Measurements from ENCODE around the gene EIF4H. TPM values are rescaled to one million over a fixed set of nuclear protein-coding genes. Genes with fewer than 3 reads are reported as not detected.
A peak's percentile ranks its signal among the peaks of the same experiment; 100 is the strongest.

Gene EIF4H
- total RNA-seq, 1 donor from 2014 or later = 361 TPM

GRCh38 chr7:74183653-74184450 lies 9.7 kb downstream of the EIF4H start:
- Mint-ChIP-seq H3K4me3 (ENCODE audit: unreplicated experiment) (no peak overlapping the region), H3K27me3 (ENCODE audit: low read depth, unreplicated experiment) (no peaks in the 10 kb centered on the region), H3K36me3 (ENCODE audit: low read depth, unreplicated experiment) (peaks cover 27% of the 10 kb centered on the region), H3K27ac (ENCODE audit: unreplicated experiment) (peak overlapping the region; percentile 2), H3K4me1 (ENCODE audit: low read depth, unreplicated experiment) (peaks cover 45% of the 10 kb centered on the region), H3K9me3 (ENCODE audit: unreplicated experiment) (no peaks in the 10 kb centered on the region)
- H3K4me3 ChIP-seq (ENCODE audit: insufficient read depth, low read depth, low read length) = no peak overlapping the region
- FAIRE-seq (no peak), DNase-seq (ENCODE audit: low read depth) (no peak)
- no peak overlapping the region for H3K27ac ChIP-seq (ENCODE audit: low read depth, low read length)
- H3K9ac ChIP-seq (ENCODE audit: low read length) = no peak overlapping the region
- peaks cover 15% of the 10 kb centered on the region for H3K36me3 ChIP-seq (ENCODE audit: insufficient read depth, low read length)
- no peaks in the 10 kb centered on the region for H3K9me3 ChIP-seq (ENCODE audit: insufficient read depth, low read depth, low read length)
- H3K4me2 ChIP-seq (ENCODE audit: low read length) = no peak overlapping the region
- H3K27me3 ChIP-seq (ENCODE audit: insufficient read depth, low read length) = no peaks in the 10 kb centered on the region
- no peak for TF ChIP-seq EZH2 (IDR thresholded peaks at IDR 0.05; ENCODE audit: insufficient read depth, low read length)
- TF ChIP-seq CTCF (IDR thresholded peaks at IDR 0.05; ENCODE audit: insufficient read depth, low read depth, low read length) = no peak
- H4K20me1 ChIP-seq (ENCODE audit: insufficient read depth, low read length) = peaks cover 100% of the 10 kb centered on the region
- H3K4me1 ChIP-seq (ENCODE audit: insufficient read depth, low read length) = peaks cover 21% of the 10 kb centered on the region
- H3K79me2 ChIP-seq (ENCODE audit: insufficient read depth, low read length) = peaks cover 100% of the 10 kb centered on the region
- H2AFZ ChIP-seq (ENCODE audit: low read depth, low read length) = no peak overlapping the region

- Mint-ChIP-seq H3K36me3 (ENCODE audit: low read depth, unreplicated experiment) (peaks cover 25% of the 10 kb centered on the region), H3K9me3 (ENCODE audit: unreplicated experiment) (no peaks in the 10 kb centered on the region), H3K27me3 (ENCODE audit: low read depth, unreplicated experiment) (no peaks in the 10 kb centered on the region), H3K4me1 (ENCODE audit: low read depth, unreplicated experiment) (peaks cover 47% of the 10 kb centered on the region), H3K27ac (ENCODE audit: unreplicated experiment) (no peak overlapping the region), H3K4me3 (ENCODE audit: unreplicated experiment) (no peak overlapping the region)
- FAIRE-seq (no peak), DNase-seq (ENCODE audit: low read depth) (no peak)
- TF ChIP-seq CTCF (IDR thresholded peaks at IDR 0.05; ENCODE audit: insufficient read depth, low read depth, low read length) = no peak
- no peak for TF ChIP-seq EZH2 (IDR thresholded peaks at IDR 0.05; ENCODE audit: insufficient read depth, low read length)
- Histone ChIP-seq H2AFZ (ENCODE audit: low read depth, low read length) (no peak overlapping the region), H3K4me1 (ENCODE audit: insufficient read depth, low read length) (peaks cover 19% of the 10 kb centered on the region), H3K36me3 (ENCODE audit: insufficient read depth, low read length) (peaks cover 26% of the 10 kb centered on the region), H3K27ac (ENCODE audit: low read depth, low read length) (no peak overlapping the region), H3K9ac (ENCODE audit: low read length) (no peak overlapping the region), H3K27me3 (ENCODE audit: insufficient read depth, low read length) (no peaks in the 10 kb centered on the region), H3K79me2 (ENCODE audit: insufficient read depth, low read length) (peaks cover 99% of the 10 kb centered on the region), H4K20me1 (ENCODE audit: insufficient read depth, low read length) (peaks cover 100% of the 10 kb centered on the region), H3K4me3 (ENCODE audit: insufficient read depth, low read depth, low read length) (no peak overlapping the region), H3K9me3 (ENCODE audit: insufficient read depth, low read depth, low read length) (no peaks in the 10 kb centered on the region), H3K4me2 (ENCODE audit: low read length) (no peak overlapping the region)
Measured at GRCh38 chr7:74185016-74185415, 10.9 kb downstream of the EIF4H start.

GRCh38 chr7:74185636-74186035 lies 11.5 kb downstream of the EIF4H start:
- Histone ChIP-seq H2AFZ (ENCODE audit: low read depth, low read length) (no peak overlapping the region), H3K9ac (ENCODE audit: low read length) (no peak overlapping the region), H3K9me3 (ENCODE audit: insufficient read depth, low read depth, low read length) (no peaks in the 10 kb centered on the region), H3K36me3 (ENCODE audit: insufficient read depth, low read length) (peaks cover 32% of the 10 kb centered on the region), H3K4me2 (ENCODE audit: low read length) (no peak overlapping the region), H3K4me3 (ENCODE audit: insufficient read depth, low read depth, low read length) (no peak overlapping the region), H3K79me2 (ENCODE audit: insufficient read depth, low read length) (peaks cover 99% of the 10 kb centered on the region), H4K20me1 (ENCODE audit: insufficient read depth, low read length) (peaks cover 100% of the 10 kb centered on the region), H3K4me1 (ENCODE audit: insufficient read depth, low read length) (peaks cover 19% of the 10 kb centered on the region), H3K27me3 (ENCODE audit: insufficient read depth, low read length) (no peaks in the 10 kb centered on the region), H3K27ac (ENCODE audit: low read depth, low read length) (no peak overlapping the region)
- Mint-ChIP-seq H3K4me1 (ENCODE audit: low read depth, unreplicated experiment) (peaks cover 45% of the 10 kb centered on the region), H3K4me3 (ENCODE audit: unreplicated experiment) (no peak overlapping the region), H3K36me3 (ENCODE audit: low read depth, unreplicated experiment) (peaks cover 26% of the 10 kb centered on the region), H3K27ac (ENCODE audit: unreplicated experiment) (no peak overlapping the region), H3K27me3 (ENCODE audit: low read depth, unreplicated experiment) (no peaks in the 10 kb centered on the region), H3K9me3 (ENCODE audit: unreplicated experiment) (no peaks in the 10 kb centered on the region)
- TF ChIP-seq CTCF (IDR thresholded peaks at IDR 0.05; ENCODE audit: insufficient read depth, low read depth, low read length) (no peak), EZH2 (IDR thresholded peaks at IDR 0.05; ENCODE audit: insufficient read depth, low read length) (no peak)
- no peak for FAIRE-seq
- DNase-seq (ENCODE audit: low read depth) = no peak
